DND-41 (cell line): ENCODE measurements around the gene IP6K2.

Source experiments
- CTCF ChIP-seq: IDR thresholded peaks from 2 replicates; pipeline ENCODE4 v1.5.1; 2012; ENCODE audit warnings: borderline replicate concordance, low read length, moderate library complexity, mild to moderate bottlenecking; ENCODE audit not compliant: poor library complexity, severe bottlenecking; ENCODE audit errors: extremely low read depth
- EZH2 ChIP-seq: IDR thresholded peaks from 3 replicates; pipeline ENCODE4 v1.6.1; 2012; ENCODE audit warnings: borderline replicate concordance, low read depth, mild to moderate bottlenecking, moderate library complexity, low read length, inconsistent platforms; ENCODE audit not compliant: severe bottlenecking

- TF ChIP-seq CTCF, result no peak
- TF ChIP-seq EZH2, result no peak
Observed at GRCh38 chr3:48711727-48712126, 5.3 kb downstream of the IP6K2 start.
